Stomach (tissue), 4 donors: ENCODE results near the gene NTNG1.

Experiments used
- EP300 ChIP-seq: sonication (generic); formaldehyde crosslinking; IDR thresholded peaks from one replicate; pipeline ENCODE4 v1.6.1; 2017; ENCODE audit warnings: antibody characterized with exemption
- POLR2A ChIP-seq, 4 donors: fragments of 450-650 bp; IDR thresholded peaks; one replicate each; pipeline ENCODE4 v1.6.1; 2016; ENCODE audit warnings: antibody characterized with exemption in 4 of 4, control low read depth in 2 of 4, mild to moderate bottlenecking in 1 of 4, moderate library complexity in 1 of 4
- POLR2AphosphoS5 ChIP-seq, 3 donors: sonication (generic); formaldehyde crosslinking; IDR thresholded peaks; one replicate each; pipeline ENCODE4 v1.6.1; 2016; ENCODE audit warnings: antibody characterized with exemption in 3 of 3
- TF ChIP-seq, protein P1 (sequence below), 7 experiments: fragments of 450-650 bp in 4 of 7; fragments of 200-600 bp in 3 of 7; sonication (generic) in 3 of 7; IDR thresholded peaks; one replicate each; pipeline ENCODE4 v1.5.1; 2016 to 2019; ENCODE audit warnings: antibody characterized with exemption in 7 of 7, control low read depth in 2 of 7, mild to moderate bottlenecking in 1 of 7

DNA sequence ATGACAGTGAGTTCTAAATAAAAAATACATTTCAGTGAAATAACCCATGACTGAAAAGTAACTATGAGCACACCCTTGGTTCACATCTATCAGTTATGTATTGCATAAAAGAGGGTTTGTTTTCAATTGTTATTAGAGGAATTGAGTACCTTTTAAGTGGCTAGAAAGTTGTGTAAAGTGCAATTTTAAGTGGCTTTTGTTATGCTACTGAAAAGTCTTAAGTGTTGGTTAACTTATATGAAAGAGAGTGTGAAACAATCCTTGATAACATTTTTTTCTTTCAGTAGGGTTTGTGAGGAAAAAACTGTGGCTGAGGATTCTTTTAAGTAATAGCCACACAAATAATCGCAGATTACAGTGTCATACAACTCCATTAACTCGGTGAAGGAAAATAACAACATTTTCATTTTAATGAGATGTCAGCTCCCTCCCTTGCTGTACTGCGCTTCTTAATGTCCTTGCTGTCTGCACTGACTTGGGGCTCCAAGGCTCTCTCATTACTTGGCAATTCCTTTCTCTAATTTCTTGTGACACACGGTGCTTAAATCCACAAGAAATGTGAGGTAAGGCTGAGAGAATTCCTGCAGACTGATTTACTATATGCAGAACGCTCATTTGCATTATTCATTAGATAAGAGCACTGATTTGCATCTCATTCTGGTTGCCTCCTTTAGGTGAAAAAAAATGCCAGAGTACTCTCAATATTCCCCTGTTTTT lies 40.6 kb downstream of the NTNG1 start:
- TF ChIP-seq, protein P1, sequence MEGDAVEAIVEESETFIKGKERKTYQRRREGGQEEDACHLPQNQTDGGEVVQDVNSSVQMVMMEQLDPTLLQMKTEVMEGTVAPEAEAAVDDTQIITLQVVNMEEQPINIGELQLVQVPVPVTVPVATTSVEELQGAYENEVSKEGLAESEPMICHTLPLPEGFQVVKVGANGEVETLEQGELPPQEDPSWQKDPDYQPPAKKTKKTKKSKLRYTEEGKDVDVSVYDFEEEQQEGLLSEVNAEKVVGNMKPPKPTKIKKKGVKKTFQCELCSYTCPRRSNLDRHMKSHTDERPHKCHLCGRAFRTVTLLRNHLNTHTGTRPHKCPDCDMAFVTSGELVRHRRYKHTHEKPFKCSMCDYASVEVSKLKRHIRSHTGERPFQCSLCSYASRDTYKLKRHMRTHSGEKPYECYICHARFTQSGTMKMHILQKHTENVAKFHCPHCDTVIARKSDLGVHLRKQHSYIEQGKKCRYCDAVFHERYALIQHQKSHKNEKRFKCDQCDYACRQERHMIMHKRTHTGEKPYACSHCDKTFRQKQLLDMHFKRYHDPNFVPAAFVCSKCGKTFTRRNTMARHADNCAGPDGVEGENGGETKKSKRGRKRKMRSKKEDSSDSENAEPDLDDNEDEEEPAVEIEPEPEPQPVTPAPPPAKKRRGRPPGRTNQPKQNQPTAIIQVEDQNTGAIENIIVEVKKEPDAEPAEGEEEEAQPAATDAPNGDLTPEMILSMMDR (IDR thresholded peaks at IDR 0.05), result no peak
- TF ChIP-seq EP300, result no peak
- no peak for TF ChIP-seq POLR2A (IDR thresholded peaks at IDR 0.05)
- no peak for TF ChIP-seq POLR2AphosphoS5 (IDR thresholded peaks at IDR 0.05)
